LNCaP clone FGC (cell line): Measurements from ENCODE around the gene TMEM132D.
"Not testable (repeated sequence)": the region's sequence is repeated elsewhere in the genome, so short reads cannot be mapped to it uniquely, and the experiment has no call there.

ENCODE experiments used
- DNase-seq: peaks from one replicate; pipeline ENCODE4 v3.0.0-alpha.2; 2011; ENCODE audit warnings: low read depth
- H3K4me3 ChIP-seq: 2 replicates; pipeline ENCODE4 v1.5.1; 2011; ENCODE audit warnings: mild to moderate bottlenecking, low read depth, low read length, control low read depth
- CTCF ChIP-seq: IDR thresholded peaks from 2 replicates; pipeline ENCODE4 v1.5.1; 2012; ENCODE audit warnings: mild to moderate bottlenecking; ENCODE audit not compliant: control insufficient read depth, insufficient read depth; ENCODE audit errors: extremely low read depth

The TMEM132D gene

GRCh38 chr12:129195081-129195480, 708.7 kb downstream of the TMEM132D start:
- no peak for DNase-seq
- H3K4me3 ChIP-seq, result no peak overlapping the region
- no peak for TF ChIP-seq CTCF

DNA sequence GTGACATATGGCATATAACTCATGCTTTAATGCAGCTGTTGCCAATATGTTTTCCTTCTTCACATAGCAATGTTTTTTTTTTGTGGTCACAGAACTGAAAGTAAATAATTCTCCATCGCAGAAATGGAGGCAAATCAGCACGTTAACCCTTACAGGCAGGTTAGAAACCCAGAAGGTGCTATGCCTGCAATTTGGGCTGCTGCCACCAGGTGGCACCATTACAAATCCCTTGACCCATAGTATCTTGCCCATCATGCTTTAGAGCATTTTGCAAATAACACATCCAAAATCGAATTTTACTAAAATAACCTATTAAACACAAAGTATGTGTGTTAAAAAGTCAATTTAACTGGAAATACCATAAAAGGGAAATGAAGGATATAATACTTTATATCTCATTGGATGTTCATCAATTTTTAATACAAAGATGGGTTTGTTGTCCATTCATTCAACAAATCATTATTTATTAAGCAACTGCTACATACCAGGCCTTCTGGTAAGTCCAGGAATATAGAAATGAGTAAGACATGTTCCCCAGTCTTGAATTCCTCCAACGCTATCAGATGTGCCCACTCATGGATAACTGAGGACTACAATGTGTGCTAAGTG, 710.5 kb downstream of the TMEM132D start:
- no peak for DNase-seq
- TF ChIP-seq CTCF, result peak; percentile 70
- no peak overlapping the region for H3K4me3 ChIP-seq

DNA sequence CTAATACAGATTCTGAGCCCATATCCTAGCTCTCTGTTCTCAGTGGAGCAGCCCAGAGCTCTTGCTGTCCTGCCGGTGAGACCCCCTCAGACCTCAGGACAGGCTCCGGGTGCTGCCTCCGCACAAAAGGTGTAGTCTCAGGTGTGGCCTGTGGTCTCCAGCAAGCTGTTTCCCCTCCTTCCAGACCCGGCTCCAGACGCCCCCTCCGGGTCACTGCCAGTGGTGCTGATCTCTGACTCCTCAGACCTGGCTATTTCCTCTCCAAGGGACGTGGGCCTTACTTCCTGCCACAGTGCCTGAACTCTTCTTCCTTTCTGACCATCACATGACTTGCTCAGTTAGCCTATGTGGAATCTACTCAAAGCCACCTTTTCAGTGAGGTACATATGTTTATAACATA, 713.0 kb downstream of the TMEM132D start:
- DNase-seq, result no peak
- no peak overlapping the region for H3K4me3 ChIP-seq
- no peak for TF ChIP-seq CTCF

DNA sequence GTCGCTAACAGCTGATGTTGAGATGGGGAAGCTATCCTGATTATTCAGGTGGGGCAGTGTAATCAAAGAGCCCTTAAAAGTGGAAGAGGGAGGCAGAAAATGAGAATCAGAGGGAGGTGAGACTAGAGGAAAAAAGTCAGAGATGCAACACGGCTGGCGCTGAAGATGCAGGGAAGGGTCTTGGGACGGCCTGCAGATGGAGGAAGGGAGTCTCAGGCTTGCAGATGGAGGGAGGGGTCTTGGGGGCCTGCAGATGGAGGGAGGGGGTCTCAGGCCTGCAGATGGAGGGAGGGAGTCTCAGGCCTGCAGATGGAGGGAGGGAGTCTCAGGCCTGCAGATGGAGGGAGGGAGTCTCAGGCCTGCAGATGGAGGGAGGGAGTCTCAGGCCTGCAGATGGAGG, 713.9 kb downstream of the TMEM132D start:
- H3K4me3 ChIP-seq, DNase-seq: not testable (repeated sequence)

GRCh38 chr12:129186952-129187351, 716.9 kb downstream of the TMEM132D start:
- TF ChIP-seq CTCF, result 0 out of 2 replicates have a peak, but pooled peaks have one; percentile 13
- DNase-seq, result no peak
- H3K4me3 ChIP-seq, result no peak overlapping the region

DNA sequence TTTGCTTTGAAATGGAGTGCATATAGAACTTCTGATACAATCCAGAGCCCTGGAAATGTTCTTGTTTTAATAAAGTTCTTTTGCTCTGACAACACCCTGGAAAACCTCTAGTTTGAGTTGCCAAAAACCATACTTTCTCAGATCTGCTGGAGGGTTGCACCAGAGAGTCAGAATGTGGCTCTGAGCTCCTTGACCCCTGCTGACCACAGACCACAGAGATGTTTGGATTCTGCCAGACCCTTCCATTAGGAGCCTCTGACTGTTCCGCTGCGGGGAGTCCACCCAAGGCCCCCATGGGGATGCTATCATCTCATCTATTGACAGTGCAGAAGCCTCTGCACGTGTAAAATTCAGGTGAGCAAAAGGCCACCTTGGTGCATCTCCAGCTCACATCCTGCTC, 718.0 kb downstream of the TMEM132D start:
- no peak for TF ChIP-seq CTCF
- no peak for DNase-seq
- H3K4me3 ChIP-seq, result no peak overlapping the region

DNA sequence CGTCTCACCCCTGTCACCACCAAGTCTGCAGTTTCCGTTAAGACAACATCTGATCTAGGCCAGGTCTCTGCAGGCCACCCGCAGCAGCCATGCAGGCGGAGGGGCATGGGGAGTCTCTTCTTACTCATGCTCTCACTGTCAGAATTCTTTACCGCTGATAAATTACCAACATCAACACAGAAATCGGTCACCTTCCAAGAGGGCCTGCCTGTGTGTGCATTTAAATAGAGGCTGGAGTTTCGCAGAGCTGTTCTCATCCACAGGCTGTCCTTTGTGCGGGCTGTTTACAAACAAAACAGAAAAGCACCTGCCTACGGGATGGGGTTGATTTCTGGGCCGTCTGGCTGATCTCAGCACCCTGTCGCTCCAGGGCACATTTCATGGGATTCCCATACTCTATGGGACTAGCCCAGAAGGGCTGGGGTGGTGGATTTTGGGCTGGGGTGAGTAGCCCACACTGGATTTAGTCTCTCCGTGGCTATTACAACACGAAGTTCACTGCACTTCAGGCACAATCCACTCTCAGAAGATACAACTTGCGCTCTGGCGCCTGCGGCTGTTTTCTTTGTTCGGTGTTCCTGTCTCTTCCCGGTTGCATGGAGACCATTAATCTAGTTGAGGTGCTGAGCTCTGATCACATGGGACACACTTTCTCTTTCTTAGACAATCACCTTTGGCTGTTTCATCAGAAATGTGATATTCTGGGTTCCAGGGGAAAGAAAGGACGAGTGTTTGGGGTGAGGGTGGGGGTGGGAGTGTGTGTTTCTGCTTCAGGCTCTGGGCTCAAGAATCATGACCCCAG, 719.5 kb downstream of the TMEM132D start:
- TF ChIP-seq CTCF, result no peak
- no peak for DNase-seq
- H3K4me3 ChIP-seq, result no peak overlapping the region
